GM19328 (cell line): Measurements from ENCODE around the gene TNFRSF13B.
"Not testable (repeated sequence)": the region's sequence is repeated elsewhere in the genome, so short reads cannot be mapped to it uniquely, and the experiment has no call there.

Experiments used
- ATAC-seq: cut with Tn5 transposase; IDR thresholded peaks from one replicate; pipeline ENCODE4 v1.9.1; 2021; ENCODE audit warnings: mild to moderate bottlenecking, moderate library complexity; ENCODE audit not compliant: unreplicated experiment

The TNFRSF13B gene

DNA sequence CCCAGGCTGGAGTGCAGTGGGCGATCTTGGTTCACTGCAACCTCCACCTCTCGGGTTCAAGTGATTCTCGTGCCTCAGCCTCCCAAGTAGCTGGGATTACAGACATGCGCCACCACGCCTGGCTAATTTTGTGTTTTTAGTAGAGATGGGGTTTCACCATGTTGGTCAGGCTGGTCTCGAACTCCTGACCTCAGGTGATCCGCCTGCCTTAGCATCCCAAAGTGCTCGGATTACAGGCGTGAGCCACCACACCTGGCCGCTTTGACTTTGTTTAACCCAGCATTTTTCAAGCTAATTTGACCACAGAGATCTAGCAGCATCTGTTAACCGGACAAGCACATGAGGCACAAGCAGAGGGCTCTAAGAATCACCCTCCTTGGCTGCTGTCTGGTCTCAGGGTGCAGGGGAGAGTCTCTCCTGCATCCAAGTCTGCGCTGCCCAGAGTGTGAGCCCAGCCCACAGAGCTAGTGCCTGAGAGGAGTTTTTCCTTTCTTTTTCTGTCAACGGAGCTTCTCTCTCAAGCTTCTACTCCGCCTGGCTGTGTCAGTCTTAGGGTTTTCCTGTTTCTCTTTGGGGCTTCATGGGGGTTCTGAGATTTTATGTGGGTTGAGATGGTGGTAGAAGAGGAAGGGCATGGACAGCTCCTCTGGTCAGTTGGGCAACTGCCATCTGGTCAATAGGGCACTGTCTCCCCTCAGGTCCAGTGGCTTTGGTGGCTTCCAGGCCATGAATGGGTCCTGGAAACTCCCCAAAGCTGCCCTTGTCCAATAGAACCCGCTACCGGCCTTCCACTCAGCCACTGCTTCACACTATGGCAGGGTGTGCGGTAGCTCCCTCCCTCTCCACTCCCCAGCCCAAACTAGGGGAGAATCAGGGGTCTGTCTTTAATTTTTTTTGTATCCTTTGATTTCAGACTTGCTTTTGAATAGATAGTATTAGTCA is 59.6 kb downstream of the TNFRSF13B start:
- ATAC-seq: no peak

DNA sequence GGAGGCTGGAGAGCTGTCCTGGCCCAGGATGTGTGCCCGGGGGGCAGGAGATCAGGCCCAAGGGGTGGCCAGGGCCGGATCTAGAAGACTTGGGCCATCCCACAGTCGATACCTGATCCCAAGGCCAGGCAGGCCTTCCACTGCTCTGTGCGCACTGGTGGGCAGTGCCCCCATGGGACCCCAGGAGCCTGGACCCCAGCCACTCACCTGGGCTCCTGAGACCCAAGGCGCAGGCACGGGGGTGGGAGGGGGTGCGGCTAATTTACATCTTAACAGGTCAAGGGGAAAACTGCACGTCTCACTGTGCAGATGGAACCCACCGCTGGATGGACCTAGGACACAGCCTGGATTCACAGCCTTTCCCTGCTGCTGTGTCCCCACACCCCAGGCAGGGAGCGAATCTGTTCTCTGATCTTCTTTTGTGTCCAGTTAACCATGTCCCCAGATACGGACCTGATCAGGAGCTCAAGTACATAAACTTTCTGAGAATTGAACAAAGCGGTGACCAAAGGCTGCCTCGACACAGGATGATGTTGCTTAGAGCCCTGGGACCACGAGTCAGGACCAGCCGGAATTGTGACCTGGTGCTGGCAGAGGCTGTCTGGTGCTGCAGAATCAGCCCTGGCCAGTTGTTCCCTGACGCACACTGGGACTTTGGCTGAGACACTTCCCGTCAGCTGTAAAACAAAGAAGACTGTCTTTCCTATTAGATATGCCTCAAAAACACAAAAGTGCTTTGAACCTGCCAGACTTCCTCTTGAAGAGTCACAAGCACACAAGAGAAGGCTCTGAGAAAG is 60.6 kb downstream of the TNFRSF13B start:
- ATAC-seq: no peak

DNA sequence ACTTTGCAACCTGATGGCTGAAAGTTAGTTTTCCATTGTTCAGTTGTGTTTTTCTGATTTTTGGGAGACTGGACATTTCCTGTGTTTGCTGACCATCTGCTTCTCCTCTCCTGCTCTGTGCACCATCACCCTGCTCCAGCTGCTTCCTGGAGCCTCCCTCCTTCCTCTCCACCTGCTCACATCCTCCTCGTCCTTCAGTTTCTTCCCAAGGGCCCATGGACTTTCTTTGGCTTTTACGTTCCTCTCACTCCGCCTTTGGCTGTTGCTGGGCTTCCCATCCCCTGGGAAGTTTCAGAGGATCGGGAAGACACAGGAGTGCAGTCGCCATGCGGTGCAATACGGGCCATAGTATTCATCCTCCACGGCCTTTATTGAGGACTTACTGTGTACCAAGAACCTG is 61.6 kb downstream of the TNFRSF13B start:
- no peak for ATAC-seq

DNA sequence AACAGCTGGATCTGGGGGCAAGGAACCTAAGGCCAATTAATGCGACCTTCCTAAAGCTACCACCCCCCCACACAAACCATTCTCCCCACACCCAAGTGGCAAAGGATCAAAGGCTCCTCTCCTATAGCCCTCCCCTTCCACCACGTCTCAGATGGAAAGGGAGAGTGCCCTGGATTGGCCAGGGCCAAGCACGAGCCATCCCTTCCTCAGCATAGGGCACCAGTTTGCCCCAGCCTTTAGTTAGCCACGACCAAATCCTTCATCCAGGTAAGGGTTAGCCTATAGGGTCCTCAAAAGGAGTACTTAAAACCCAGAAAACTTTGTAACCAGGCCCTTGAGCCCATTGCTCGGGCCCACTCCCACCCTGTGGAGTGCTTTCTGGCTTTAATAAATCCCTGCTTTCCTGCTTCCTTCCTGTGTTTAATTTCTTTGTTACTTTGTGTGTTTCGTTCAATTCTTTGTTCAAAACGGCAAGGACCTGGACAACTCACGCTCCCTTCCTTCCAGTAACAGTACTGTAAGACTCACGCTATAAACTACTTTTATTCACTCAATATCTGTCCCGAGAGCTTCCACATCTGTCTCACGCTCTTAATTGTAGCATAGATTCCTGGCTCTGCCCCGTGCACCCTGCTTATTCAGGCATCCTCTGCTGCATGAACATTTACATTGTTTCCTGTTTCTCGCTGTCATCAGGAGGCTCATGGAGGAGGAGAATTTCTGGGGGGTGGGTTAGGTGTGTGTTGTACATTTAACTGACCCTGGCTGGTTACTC is 62.3 kb downstream of the TNFRSF13B start:
- ATAC-seq: no peak

DNA sequence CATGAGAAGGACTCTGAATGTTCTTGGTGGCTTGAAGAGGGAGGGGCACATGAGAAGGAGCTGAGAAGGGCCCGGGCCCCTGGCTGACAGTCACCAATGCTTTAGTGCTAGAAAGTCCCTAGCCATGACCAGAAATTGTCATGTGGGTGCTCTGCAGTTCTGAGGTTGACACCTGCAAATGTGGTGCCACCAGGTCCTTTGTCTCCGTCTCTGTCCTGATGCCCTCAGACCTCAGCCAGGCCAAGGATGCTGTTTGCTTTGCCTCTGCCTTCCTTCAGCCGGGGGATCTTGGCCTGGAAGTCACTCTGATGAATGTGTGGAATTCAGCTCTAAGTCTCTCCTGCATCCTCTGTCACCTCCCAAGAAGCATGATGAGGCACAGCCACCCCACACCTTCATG is 63.6 kb downstream of the TNFRSF13B start:
- ATAC-seq: no peak

DNA sequence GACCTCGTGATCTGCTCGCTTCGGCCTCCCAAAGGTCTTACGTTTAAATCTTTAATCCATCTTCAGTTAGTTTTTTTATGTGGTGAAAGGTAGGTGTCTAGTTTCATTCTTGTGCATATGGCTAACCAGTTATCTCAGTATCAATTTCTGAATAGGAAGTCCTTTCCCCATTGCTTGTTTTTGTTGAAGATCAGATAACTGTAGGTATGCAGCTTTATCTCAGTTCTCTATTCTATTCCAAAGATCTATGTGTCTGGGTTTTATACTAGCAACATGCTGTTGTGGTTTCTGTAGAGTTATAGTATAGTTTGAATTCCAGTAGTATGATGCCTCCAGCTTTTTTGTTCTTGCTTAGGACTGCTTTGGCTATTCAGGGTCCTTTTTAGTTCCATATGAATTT is 65.2 kb downstream of the TNFRSF13B start:
- no peak for ATAC-seq

DNA sequence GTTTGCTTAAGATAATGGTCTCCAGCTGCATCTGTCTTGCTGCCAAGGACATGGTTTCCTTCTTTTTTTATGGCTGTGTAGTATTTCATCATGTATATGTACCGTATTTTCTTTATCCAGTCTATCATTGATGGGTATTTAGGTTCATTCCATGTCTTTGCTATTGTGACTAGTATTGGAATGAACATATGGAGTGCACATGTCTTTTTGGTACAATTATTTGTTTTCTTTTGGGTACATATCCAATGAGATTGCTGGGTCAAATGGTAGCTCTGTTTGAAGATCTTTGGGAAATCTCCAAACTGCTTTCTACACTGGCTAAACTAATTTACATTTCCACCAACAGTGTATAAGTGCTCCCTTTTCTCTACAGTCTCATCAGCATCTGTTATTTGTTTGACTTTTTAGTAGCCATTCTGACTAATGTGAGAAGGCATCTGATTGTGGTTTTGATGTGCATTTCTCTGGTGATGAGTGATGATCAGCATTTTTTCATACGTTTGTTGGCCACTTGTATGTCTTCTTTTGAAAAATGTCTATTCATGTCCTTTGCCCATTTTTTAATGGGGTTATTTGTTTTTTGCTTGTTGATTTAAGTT is 66.2 kb downstream of the TNFRSF13B start:
- ATAC-seq: no peak

DNA sequence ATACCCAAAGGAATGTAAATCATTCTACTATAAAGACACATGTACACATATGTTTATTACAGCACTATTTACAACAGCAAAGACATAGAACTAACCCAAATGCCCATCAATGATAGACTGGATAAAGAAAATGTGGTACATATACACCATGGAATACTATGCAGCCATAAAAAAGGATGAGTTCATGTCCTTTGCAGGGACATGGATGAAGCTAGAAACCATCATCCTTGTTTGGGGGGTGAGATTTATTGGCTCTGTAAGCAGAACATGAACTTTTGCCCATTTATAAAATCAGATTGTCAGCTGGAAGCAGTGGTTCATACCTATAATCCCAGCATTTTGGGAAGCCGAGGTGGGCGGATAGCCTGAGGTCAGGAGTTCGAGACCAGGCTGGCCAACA is 68.8 kb downstream of the TNFRSF13B start:
- ATAC-seq: not testable (repeated sequence)

DNA sequence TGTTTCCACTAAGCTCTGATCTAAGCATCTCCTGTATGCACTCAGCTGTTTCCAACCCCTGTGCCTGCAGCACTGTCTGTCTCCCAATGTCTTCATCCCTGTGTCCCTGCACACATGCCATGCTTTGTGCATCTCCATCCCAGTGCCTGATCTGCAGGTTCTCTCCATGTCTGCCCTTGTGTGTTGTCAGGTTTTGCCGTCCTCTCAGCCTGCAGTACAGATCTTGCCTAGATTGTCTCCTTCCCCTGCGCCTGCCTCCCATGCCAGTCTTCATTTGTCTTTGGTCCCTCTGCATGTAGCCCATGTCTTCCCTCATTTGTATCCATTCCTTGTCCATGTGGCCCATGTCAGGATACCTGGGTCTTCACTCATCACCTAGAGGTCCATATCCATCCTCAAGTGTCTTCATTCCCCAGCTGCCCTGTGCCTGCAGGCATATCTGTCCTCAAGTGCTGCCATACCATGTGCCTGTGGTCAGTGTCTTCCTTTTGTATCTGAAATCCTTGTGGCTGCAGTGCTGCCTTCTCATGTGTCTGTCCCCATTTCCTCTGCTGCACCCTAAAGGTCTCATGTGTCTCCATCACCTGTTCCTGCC is 71.5 kb downstream of the TNFRSF13B start:
- ATAC-seq: no peak

DNA sequence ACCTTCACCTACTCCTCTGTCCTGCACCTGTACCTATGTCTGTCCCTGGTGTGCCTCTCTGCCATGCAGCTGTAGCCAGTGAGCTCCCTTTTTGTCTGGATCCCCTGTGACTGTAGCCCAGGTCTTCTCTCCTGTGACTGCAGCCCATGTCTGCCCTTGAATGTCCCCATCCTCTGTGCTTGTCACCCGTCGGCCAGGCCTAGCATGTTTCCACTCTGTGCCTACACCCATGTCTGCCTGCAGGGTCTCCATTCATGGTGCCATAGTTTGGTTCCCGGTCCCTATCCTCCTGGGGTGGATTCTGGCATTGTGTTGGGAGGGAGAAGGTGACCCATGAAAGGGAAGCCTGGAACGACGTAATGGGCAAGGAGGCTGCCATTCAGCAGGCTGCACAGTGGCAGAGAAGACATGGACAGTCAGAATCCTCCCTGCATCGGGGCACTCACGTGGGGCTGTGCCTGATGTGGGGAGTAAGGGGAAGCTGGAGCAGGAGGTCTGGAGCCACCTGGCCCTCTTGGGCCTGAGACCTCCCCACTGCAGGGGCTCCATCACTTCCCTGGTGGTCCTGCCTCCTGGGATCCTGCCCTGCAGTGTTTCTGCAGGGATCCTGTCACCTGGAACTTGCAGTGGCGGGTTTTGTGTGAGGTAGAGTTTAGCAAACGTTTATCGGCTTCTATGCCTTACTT is 74.6 kb downstream of the TNFRSF13B start:
- ATAC-seq: not testable (repeated sequence)

DNA sequence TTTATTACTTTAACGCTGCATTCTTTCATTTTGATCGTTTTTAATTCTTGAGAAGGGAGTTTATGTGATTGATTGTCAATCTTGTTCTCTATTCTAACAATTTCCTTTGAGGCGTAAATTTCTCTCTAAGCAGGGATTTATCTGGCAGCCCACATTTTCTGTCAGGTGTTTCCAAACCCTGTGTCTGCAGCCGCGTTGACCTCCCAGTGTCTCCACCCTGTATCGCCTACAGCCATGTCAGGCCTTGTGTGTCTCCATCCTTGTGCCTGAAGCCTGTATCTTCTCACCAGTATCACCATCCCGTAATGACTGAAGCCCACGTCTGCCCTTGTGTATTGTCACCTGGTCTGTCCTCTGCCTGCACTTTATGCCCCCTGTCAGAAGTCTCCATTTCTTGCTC is 75.7 kb downstream of the TNFRSF13B start:
- not testable (repeated sequence) for ATAC-seq

DNA sequence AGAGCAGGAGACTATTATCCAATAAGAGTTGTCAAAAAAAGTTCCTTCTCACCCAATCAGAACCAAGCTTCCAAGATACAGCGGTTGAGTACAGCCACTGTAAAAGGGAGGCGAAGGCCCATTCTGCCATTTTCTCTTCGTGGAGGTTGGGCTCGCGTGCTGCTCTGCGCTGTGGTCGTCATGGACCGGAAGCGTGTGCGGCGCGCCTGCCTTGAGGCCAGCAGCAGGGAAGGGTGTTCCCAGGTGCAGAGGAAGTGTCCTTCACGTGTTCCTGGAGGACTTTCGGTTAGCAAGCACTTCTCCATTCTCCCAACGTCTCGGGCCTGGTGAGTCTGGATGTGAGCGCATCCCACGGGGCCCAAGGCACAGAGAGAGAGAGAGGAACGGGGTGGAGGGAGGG is 78.4 kb downstream of the TNFRSF13B start:
- not testable (repeated sequence) for ATAC-seq

DNA sequence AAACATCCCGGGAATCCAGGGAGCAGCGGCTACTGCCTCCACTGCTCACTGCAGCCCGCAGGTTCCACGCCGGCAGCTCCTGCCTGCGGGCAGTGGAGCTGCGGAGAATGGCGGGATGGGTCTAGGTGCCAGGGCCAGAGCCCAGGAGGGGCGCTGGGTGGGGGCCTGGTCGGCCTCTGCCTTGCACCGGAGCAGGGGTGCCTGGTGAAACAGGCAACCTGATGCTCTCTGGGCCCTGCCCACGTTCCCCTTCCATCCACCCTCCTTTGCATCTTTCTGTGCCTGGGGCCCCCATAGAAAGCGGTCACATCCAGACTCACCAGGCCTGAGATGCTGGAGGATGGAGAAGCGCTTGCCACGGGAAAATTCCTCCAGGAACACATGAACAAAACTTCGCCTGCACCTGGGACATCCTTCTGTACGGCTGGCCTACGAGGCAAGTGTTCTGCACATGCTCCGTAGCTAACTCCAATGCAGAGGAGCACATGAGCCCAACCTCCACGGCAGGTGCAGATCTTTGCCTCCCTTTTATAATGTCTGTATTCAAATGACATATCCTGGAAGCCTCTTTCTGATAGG is 79.0 kb downstream of the TNFRSF13B start:
- ATAC-seq: not testable (repeated sequence)

DNA sequence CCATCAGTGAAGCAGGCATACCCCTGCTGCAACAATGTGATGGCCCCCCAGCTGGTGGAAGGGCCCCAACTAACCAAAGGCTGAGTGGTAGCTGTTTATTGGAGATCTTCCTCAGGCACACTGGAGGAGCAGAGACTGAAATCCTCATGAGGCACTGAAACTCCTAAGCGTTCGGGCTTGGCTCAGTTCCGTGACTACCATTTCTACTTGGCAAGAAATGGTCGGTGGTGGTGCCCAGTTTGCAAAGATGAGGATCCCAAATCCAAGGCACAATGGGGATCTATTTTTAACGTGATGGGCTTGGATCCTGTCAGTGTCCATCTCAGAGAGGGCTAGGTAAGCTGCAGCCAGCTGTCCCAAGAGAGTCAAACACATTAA is 82.8 kb downstream of the TNFRSF13B start:
- ATAC-seq: no peak
